AG09309 (cell line): ENCODE data around the gene ZDHHC4.

ENCODE experiments used
- DNase-seq: peaks from one replicate; pipeline ENCODE4 v3.0.0-alpha.2; 2010; ENCODE audit warnings: low read depth
- H3K4me3 ChIP-seq: 2 replicates; pipeline ENCODE4 v1.5.1; 2011; ENCODE audit warnings: mild to moderate bottlenecking, low read depth, low read length, moderate library complexity; ENCODE audit not compliant: control insufficient read depth
- TF ChIP-seq, protein P1 (sequence below): IDR thresholded peaks from 2 replicates; pipeline ENCODE4 v1.5.1; 2011; ENCODE audit warnings: mild to moderate bottlenecking, low read depth, low read length, inconsistent platforms; ENCODE audit not compliant: insufficient read depth, control insufficient read depth; ENCODE audit errors: missing control alignments

Gene ZDHHC4

GRCh38 chr7:6616854-6617643, 39.8 kb downstream of the ZDHHC4 start:
- DNase-seq, result no peak
- H3K4me3 ChIP-seq, result no peak overlapping the region
- TF ChIP-seq, protein P1, sequence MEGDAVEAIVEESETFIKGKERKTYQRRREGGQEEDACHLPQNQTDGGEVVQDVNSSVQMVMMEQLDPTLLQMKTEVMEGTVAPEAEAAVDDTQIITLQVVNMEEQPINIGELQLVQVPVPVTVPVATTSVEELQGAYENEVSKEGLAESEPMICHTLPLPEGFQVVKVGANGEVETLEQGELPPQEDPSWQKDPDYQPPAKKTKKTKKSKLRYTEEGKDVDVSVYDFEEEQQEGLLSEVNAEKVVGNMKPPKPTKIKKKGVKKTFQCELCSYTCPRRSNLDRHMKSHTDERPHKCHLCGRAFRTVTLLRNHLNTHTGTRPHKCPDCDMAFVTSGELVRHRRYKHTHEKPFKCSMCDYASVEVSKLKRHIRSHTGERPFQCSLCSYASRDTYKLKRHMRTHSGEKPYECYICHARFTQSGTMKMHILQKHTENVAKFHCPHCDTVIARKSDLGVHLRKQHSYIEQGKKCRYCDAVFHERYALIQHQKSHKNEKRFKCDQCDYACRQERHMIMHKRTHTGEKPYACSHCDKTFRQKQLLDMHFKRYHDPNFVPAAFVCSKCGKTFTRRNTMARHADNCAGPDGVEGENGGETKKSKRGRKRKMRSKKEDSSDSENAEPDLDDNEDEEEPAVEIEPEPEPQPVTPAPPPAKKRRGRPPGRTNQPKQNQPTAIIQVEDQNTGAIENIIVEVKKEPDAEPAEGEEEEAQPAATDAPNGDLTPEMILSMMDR, result no peak

- TF ChIP-seq, protein P1, result no peak
- no peak overlapping the region for H3K4me3 ChIP-seq
- DNase-seq, result no peak
Measured at GRCh38 chr7:6618621-6619020, 41.4 kb downstream of the ZDHHC4 start.

- TF ChIP-seq, protein P1, result no peak
- no peak overlapping the region for H3K4me3 ChIP-seq
- DNase-seq, result no peak
Measured at GRCh38 chr7:6619961-6620360, 42.7 kb downstream of the ZDHHC4 start.

DNA sequence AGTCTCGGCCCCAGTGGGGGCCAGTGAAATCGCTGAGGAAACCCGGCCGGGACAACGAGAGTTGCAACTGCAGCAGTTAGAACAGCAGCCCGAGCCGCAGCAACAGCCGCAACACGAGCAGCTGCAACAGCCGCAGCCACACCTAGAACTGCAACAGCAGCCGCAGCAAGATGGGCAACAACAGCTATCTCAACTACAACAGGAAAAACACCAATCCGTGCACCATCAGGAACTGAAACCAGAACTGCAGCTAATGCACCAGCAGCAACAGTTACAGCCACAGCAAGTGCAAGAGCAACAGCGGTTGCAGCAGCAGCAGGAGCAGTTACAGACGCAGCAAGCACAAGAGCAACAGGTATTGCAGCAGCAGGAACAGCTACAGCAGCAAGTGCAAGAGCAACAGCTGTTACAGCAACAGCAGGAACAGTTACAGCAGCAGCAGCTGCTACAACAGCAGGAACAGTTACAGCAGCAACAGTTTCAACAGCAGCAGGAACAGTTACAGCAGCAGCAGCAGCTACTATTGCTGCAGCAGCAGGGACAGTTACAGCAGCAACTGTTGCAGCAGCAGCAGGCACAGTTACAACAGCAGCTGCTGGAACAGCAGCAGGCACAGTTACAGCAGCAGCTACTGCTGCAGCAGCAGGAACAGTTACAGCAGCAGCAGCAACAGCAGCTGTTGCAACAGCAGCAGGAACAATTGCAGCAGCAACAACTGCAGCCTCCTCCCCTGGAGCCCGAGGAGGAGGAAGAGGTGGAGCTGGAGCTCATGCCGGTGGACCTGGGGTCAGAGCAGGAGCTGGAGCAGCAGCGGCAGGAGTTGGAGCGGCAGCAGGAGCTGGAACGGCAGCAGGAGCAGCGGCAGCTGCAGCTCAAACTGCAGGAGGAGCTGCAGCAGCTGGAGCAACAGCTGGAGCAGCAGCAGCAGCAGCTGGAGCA, 44.2 kb downstream of the ZDHHC4 start:
- H3K4me3 ChIP-seq, result no peak overlapping the region
- TF ChIP-seq, protein P1, result no peak
- no peak for DNase-seq

DNA sequence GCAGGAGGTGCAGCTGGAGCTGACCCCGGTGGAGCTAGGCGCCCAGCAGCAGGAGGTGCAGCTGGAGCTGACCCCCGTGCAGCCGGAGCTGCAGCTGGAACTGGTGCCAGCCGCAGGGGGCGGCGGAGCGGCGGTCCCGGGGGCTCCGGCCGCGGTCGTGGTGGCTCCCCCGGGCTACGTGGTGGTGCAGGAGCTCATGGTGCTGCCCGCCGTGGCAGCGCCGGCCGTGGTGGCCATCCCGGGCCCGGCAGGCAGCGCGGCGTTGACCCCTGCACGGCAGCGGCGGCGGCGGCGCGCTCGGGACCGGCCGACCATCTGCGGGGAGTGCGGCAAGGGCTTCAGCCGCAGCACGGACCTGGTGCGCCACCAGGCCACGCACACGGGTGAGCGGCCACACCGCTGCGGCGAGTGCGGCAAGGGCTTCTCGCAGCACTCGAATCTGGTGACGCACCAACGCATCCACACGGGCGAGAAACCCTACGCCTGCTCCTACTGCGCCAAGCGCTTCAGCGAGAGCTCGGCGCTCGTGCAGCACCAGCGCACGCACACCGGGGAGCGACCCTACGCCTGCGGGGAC, 45.0 kb downstream of the ZDHHC4 start:
- no peak overlapping the region for H3K4me3 ChIP-seq
- DNase-seq, result no peak
- TF ChIP-seq, protein P1, result no peak

DNA sequence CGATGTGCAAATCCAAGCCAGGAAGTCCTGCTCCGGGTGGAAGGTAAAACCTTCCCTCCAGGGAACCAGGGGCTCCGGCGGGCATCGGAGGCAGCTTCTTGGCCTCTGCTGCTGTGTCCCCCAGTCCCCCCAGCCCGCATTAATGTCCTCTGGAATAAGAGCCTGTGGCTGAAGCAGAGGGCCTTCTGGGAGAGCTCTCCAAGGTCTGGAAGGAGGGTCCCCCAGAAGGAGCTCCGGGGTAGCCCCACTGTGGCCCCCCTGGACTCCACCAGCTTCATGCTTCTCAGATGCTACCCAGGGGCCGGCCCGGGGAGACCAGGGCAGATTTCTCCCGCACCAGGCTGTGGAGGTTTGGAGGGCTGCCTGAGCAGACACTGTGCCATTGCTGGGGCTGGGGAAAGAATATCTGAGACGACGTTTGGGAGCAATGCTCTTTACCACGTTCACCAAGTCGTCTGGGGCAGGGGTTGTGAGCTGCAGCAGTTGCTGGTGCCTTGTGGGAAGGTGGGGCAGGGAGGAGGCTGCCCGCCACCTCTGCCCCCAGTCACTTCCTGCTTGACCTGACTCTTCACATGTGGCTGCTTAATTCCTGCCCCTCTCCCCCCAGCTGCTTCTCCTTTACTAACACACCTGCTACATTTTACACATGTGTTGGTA, 46.5 kb downstream of the ZDHHC4 start:
- no peak for DNase-seq
- no peak overlapping the region for H3K4me3 ChIP-seq
- TF ChIP-seq, protein P1, result no peak
